Measurements from ENCODE around the gene SLC12A3. TPM values are rescaled to one million over a fixed set of nuclear protein-coding genes. Genes with fewer than 3 reads are reported as not detected.

Gene SLC12A3
- total RNA-seq, 1 experiment from 2014 or later, result not detected

- TF ChIP-seq, protein P1, sequence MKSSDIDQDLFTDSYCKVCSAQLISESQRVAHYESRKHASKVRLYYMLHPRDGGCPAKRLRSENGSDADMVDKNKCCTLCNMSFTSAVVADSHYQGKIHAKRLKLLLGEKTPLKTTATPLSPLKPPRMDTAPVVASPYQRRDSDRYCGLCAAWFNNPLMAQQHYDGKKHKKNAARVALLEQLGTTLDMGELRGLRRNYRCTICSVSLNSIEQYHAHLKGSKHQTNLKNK (CRISPR knock-in tag; IDR thresholded peaks at IDR 0.05), result no peak
- TF ChIP-seq ZNF423 (CRISPR knock-in tag; IDR thresholded peaks at IDR 0.05) (no peak), HMGXB4 (CRISPR knock-in tag; IDR thresholded peaks at IDR 0.05) (no peak), MAX (CRISPR knock-in tag; IDR thresholded peaks at IDR 0.05) (no peak)
These were observed 78.9 kb downstream of the SLC12A3 start (continued) for GRCh38 chr16:56943761-56944375.

GRCh38 chr16:56944954-56945839 lies 80.2 kb downstream of the SLC12A3 start:
- CTCF ChIA-PET, result interaction anchor here (1.1 kb wide), 1 partner anchor 78 kb away, joined by 4 read pairs; no protein-coding TSS in a partner anchor
- DNase-seq (ENCODE audit: low spot score) (no peak), ATAC-seq (no peak)
- Mint-ChIP-seq H3K36me3 (peaks cover 29% of the 10 kb centered on the region), H3K4me1 (peaks cover 14% of the 10 kb centered on the region), H3K27ac (0 out of 2 replicates have a peak overlapping the region, but pooled peaks have one; percentile 83), H3K27me3 (ENCODE audit: low read depth) (no peaks in the 10 kb centered on the region), H3K9me3 (no peaks in the 10 kb centered on the region), H3K4me3 (no peak overlapping the region)
- POLR2A ChIA-PET, result interaction anchor here (1.5 kb wide), 1 partner anchor 13 kb away, joined by 3 read pairs; the partner anchor contains the start of gene HERPUD1
- TF ChIP-seq JUN (CRISPR knock-in tag; IDR thresholded peaks at IDR 0.05), result no peak
- no peak for TF ChIP-seq ZBTB43 (CRISPR knock-in tag; IDR thresholded peaks at IDR 0.05)
- no peak for TF ChIP-seq ZNF317 (CRISPR knock-in tag; IDR thresholded peaks at IDR 0.05; ENCODE audit: borderline replicate concordance, low read depth)
- no peak for TF ChIP-seq CREM (CRISPR knock-in tag; IDR thresholded peaks at IDR 0.05)
- no peak for TF ChIP-seq CDX4 (CRISPR knock-in tag; IDR thresholded peaks at IDR 0.05; ENCODE audit: borderline replicate concordance)
- TF ChIP-seq, protein P2, sequence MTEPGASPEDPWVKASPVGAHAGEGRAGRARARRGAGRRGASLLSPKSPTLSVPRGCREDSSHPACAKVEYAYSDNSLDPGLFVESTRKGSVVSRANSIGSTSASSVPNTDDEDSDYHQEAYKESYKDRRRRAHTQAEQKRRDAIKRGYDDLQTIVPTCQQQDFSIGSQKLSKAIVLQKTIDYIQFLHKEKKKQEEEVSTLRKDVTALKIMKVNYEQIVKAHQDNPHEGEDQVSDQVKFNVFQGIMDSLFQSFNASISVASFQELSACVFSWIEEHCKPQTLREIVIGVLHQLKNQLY (CRISPR knock-in tag; IDR thresholded peaks at IDR 0.05), result no peak
- TF ChIP-seq SMAD3 (CRISPR knock-in tag; IDR thresholded peaks at IDR 0.05; ENCODE audit: borderline replicate concordance), result no peak
- TF ChIP-seq AR (CRISPR knock-in tag; IDR thresholded peaks at IDR 0.05), result no peak
- no peak for TF ChIP-seq RELA (CRISPR knock-in tag; IDR thresholded peaks at IDR 0.05; ENCODE audit: borderline replicate concordance)
- TF ChIP-seq, protein P3, sequence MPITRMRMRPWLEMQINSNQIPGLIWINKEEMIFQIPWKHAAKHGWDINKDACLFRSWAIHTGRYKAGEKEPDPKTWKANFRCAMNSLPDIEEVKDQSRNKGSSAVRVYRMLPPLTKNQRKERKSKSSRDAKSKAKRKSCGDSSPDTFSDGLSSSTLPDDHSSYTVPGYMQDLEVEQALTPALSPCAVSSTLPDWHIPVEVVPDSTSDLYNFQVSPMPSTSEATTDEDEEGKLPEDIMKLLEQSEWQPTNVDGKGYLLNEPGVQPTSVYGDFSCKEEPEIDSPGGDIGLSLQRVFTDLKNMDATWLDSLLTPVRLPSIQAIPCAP (CRISPR knock-in tag; IDR thresholded peaks at IDR 0.05), result no peak
- no peak for TF ChIP-seq NFYB (CRISPR knock-in tag; conservative IDR thresholded peaks at IDR 0.05; ENCODE audit: low read depth)
- TF ChIP-seq HMGXB4 (CRISPR knock-in tag; IDR thresholded peaks at IDR 0.05), result no peak
- TF ChIP-seq ZNF512 (CRISPR knock-in tag; IDR thresholded peaks at IDR 0.05; ENCODE audit: borderline replicate concordance), result no peak
- TF ChIP-seq, protein P4, sequence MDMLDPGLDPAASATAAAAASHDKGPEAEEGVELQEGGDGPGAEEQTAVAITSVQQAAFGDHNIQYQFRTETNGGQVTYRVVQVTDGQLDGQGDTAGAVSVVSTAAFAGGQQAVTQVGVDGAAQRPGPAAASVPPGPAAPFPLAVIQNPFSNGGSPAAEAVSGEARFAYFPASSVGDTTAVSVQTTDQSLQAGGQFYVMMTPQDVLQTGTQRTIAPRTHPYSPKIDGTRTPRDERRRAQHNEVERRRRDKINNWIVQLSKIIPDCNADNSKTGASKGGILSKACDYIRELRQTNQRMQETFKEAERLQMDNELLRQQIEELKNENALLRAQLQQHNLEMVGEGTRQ (CRISPR knock-in tag; IDR thresholded peaks at IDR 0.05), result no peak

All from WTC11 (cell line).